Stimulated activated naive CD8-positive, alpha-beta T cell treated with anti-CD3 and anti-CD28 coated beads, Interleukin-15, Interleukin-2, amounts not matched to agents 100 U/mL and 50 U/mL, for 24 hours (primary cell): ENCODE data around the gene CHADL.
A peak's percentile ranks its signal among the peaks of the same experiment; 100 is the strongest.

ENCODE experiments used
- ATAC-seq: fragments of 150-1000 bp; cut with Tn5 transposase; one replicate; pipeline ENCODE4 v1.10.0; 2021
- DNase-seq: peaks from one replicate; pipeline ENCODE4 v3.0.0; 2021

CHADL gene

GRCh38 chr22:41230401-41230785 lies 10.3 kb downstream of the CHADL start:
- DNase-seq (no peak), ATAC-seq (no peak)

DNA sequence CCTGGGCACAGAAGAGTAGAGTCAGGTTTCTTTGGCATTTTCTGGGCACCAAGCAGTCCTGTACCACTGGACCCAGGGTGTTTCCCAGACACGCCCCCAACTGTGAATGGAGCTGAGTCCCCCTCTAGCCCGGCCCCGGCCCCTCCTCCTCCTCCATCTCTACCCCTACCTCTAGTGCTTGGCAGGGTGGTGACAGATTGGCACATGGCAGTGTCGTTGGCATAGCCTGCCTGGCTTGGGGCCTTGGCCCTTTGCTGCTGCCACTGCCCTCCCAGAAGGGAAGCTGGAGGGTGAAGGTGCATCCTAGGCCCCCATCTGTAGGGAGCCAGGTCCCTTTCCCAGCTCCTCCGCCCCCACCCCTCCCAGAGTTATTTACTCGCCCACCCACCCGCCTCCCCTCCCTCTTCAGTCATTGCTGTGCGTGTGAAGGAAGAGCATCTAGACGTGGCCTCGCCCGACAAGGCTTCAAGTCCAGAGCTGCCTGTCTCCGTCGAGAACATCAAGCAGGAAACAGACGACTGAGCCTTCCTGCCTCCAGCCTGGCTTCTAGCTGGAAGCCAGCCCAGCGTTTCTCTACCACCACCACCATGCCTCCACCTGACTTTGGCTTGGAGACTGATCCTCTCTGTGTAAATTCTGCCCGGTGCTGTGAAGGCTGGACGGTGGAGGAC lies 10.9 kb downstream of the CHADL start:
- DNase-seq, result no peak
- no peak for ATAC-seq

DNA sequence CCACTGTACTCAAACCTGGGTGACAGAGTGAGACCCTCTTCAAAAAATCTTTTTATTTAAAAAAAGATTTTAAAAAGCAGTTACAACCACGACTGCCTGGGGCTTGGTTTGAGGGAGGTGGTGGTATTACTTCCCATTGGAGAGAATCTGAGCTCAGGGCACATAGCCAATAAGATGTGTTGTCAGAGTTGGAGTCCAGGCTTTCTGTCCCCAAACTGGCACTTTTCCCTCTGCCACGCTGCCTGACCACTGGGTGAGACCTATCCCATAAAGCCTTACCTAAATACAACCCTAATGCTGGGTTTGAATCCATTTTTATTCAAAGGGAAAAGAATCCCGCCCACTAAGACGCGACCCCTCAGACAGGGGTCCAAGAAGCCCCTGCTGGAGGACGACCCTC lies 11.5 kb downstream of the CHADL start:
- no peak for ATAC-seq
- DNase-seq, result no peak

DNA sequence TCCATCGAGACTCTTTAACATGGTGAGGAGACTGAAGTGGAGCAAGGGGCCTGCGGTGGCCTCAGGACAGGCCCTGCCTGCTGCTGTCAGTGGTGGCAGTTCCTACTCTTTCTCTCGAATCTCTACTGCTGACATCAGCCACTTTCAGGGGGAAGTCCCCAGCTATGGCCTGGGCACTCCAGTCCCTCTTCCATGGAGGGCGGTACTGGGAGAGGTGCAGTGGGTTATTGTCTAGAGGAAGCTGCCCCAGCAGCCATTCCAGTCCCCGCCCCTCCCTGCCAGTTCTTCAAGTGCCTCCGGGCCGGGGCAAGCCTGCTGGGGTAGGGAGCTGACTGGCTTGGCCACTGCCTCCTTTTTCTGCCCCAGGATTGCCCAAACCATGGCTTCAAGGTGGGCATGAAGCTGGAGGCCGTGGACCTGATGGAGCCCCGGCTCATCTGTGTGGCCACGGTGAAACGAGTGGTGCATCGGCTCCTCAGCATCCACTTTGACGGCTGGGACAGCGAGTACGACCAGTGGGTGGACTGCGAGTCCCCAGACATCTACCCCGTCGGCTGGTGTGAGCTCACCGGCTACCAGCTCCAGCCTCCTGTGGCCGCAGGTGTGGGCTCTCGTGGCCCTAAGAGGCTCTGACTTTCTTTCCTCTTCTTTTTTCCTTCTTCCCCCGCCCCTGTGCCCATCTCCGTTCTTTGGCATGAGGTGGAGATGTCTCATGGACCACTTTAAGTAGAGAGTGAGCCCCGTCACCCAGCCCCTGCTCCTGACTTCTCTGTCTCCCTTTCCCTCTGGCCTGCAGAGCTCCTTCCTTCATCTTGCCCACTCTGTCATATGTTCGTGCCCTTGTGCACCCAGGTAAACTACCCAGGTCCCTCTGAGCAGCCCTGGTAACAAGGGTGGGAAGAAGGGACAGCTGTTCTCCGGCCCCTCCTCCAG lies 13.7 kb downstream of the CHADL start:
- ATAC-seq, result no peak
- no peak for DNase-seq

DNA sequence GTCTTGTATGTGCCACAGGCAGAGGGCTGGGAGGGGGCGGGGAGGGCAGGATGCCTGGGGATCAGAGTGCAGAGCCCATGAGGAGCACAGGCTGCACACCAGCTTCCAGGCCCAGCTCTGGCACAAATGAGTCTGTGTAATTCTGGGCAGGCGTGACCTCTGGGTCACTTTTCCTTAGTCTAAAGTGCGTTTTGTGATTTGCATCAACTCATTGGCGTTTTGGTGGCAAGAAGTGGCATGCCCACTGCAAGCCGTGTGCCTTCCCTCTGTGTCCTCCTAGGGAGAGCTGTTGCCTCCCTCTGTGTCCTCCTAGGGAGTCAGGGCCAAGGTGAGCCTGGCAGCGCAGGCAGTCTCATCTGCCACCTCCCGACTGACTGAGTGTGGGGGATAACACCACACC lies 17.2 kb downstream of the CHADL start:
- DNase-seq (no peak), ATAC-seq (no peak)

DNA sequence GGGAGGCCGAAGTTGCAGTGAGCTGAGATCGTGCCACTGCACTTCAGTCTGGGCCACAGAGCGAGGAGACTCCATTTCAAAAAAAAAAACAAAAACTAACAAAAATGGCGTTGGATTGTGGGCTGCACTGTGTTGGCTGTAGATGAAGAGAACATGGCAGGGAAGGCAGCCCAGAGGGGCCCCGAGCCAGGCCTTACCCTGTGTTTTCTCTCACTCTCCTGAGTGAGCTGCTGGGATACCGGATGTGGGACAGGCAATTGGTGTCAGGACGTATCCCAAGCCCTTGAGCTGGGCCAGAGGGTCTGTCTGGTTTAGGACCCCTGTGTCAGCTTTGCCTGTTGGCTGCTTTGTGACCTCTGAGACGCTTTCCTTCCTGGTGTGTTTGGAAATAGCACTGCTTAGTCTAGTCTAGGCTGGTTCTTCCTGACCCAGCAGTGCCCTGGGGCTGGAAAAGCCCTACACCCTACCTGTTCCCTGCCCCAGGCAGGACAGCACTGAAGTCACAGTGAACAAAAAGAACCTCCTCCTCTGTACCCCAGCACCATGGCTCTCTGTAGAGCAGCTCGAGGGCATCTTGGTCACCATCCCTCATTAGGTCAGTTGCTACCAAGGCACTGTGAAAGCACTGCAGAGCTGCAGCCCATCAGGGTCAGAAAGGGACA lies 17.8 kb downstream of the CHADL start:
- no peak for ATAC-seq
- no peak for DNase-seq

- DNase-seq (peak; percentile 44), ATAC-seq (peak; percentile 77)
Measured at GRCh38 chr22:41217553-41218157, 23.1 kb downstream of the CHADL start.

GRCh38 chr22:41216984-41217383 lies 23.7 kb downstream of the CHADL start:
- ATAC-seq (no peak), DNase-seq (no peak)

DNA sequence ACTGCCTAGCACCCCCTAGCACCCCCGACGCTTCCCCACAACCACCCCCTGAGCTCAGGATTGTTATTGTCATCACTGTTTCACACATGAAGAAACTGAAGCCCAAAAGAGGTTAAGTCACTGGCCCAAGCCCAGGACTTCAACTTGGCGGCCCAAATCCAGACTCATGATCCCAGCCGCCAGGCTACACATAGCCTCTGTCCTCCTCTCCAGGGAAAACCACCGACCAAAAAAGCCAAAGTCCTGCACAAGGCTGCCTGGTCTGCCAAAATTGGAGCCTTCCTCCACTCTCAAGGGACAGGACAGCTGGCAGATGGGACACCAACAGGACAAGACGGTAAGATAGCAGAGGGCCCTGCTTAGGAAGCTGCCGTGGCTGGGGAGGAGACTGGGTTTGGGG lies 24.8 kb downstream of the CHADL start:
- no peak for DNase-seq
- no peak for ATAC-seq

DNA sequence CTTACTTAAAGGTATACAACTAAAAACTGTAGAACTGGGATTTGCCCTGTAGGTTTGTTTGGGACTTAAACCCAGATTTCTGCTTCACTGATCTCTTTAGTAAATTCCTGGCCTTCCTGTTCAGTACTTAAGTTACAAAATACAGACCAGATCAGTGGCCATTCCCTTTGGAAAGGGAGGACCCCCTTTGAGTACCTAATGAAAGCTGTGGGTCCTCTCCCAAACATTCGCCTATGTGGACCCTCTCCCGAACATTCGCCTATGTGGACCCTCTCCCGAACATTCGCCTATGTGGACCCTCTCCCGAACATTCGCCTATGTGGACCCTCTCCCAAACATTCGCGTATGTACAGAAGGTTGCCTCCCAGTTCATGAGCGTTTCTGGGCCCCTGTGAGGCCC lies 25.3 kb downstream of the CHADL start:
- DNase-seq, result no peak
- ATAC-seq, result no peak

GRCh38 chr22:41206719-41207118 lies 34.0 kb downstream of the CHADL start:
- no peak for ATAC-seq
- no peak for DNase-seq

GRCh38 chr22:41204992-41205900 lies 35.5 kb downstream of the CHADL start, which contains the start of gene L3MBTL2:
Gene L3MBTL2 (plus strand): TSS chr22:41205312. CDS start chr22:41205363, 51 bp downstream.
- DNase-seq, result peak; percentile 99
- ATAC-seq, result peak; percentile 100

DNA sequence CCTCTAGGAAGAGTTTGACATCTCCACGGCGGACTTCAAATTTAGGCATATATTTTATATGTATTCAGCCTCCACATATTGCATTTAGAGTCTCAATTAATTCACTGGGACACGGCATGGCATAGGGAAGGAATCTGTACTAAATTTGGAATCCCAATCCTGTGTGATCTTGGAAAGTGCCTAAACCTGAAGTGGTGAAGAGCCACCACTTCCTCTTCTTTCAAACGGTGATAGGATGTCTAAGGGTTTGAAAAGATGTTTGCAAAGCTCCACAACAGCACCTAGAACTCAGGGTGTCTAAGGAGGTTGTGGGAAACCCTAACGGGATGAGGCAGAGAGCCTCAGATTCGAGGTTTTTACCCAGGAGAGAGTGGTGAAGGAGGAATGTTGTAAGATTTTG lies 36.7 kb downstream of the CHADL start:
- DNase-seq (no peak), ATAC-seq (no peak)

GRCh38 chr22:41203118-41203517 lies 37.6 kb downstream of the CHADL start:
- DNase-seq (no peak), ATAC-seq (no peak)

- DNase-seq (no peak), ATAC-seq (no peak)
Measured at GRCh38 chr22:41201141-41201540, 39.6 kb downstream of the CHADL start.

GRCh38 chr22:41198027-41198580 lies 42.6 kb downstream of the CHADL start:
- ATAC-seq (peak; percentile 55), DNase-seq (peak; percentile 67)

GRCh38 chr22:41197038-41197972 lies 43.4 kb downstream of the CHADL start:
- DNase-seq (peak; percentile 90), ATAC-seq (peak; percentile 87)

DNA sequence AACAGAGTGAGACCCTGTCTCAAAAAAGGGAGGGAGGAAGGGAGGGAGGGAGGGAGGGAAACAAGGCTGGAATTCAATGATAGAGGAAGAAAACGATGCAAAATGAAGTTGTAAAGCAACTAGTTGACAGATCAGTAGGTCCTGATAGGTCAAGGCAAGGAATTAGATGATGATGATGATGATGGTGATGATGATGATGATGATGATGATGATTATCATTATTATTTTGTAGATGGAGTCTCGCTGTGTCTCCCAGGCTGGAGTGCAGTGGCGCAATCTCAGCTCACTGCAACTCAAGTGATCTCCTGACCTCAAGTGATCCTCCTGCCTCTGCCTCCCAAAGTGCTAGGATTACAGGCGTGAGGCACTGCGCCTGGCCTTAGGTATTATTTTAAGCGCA lies 46.9 kb downstream of the CHADL start:
- ATAC-seq, result no peak

GRCh38 chr22:41191467-41191866 lies 49.3 kb downstream of the CHADL start:
- no peak for ATAC-seq
- DNase-seq, result no peak

More for the DNA sequence above, 46.9 kb downstream of the CHADL start:
- DNase-seq, result no peak

GRCh38 chr22:41184679-41185078 lies 56.1 kb downstream of the CHADL start:
- ATAC-seq (no peak), DNase-seq (no peak)
